Chondrocyte (in vitro differentiated cells): ENCODE data around the gene NTSR2. TPM values are rescaled to one million over a fixed set of nuclear protein-coding genes. Genes with fewer than 3 reads are reported as not detected.
A peak's percentile ranks its signal among the peaks of the same experiment; 100 is the strongest.

ENCODE experiments used
- DNase-seq: peaks from one replicate; pipeline ENCODE4 v3.0.0; 2021; ENCODE audit warnings: mixed read lengths, low spot score
- H3K27ac Mint-ChIP-seq: one replicate; pipeline ENCODE4 v1.8.0; 2021; ENCODE audit warnings: mild to moderate bottlenecking, moderate library complexity, mixed read lengths; ENCODE audit not compliant: unreplicated experiment
- H3K27me3 Mint-ChIP-seq: 2 replicates; pipeline ENCODE4 v1.8.0; 2021; ENCODE audit warnings: low read depth, mixed read lengths
- H3K36me3 Mint-ChIP-seq: 2 replicates; pipeline ENCODE4 v1.8.0; 2021; ENCODE audit warnings: low read depth, mixed read lengths
- H3K4me1 Mint-ChIP-seq: 2 replicates; pipeline ENCODE4 v1.8.0; 2021; ENCODE audit warnings: low read depth, mild to moderate bottlenecking, mixed read lengths
- H3K4me3 Mint-ChIP-seq: one replicate; pipeline ENCODE4 v1.8.0; 2021; ENCODE audit warnings: mild to moderate bottlenecking, moderate library complexity, mixed read lengths; ENCODE audit not compliant: unreplicated experiment
- H3K9me3 Mint-ChIP-seq: 2 replicates; pipeline ENCODE4 v1.8.0; 2021; ENCODE audit warnings: low read depth, mixed read lengths
- total RNA-seq: library from RNA; stranded (reverse); gene quantifications from 3 replicates; pipeline ENCODE4 v1.2.1, GENCODE V29; 2021
- TF ChIP-seq, protein P1 (sequence below): fragments of 200-600 bp; sonication (generic); IDR thresholded peaks from 2 replicates; pipeline ENCODE4 v1.5.0; 2021; ENCODE audit warnings: antibody characterized with exemption, mild to moderate bottlenecking, moderate library complexity

Gene NTSR2
- total RNA-seq, 1 donor from 2014 or later, result not detected

DNA sequence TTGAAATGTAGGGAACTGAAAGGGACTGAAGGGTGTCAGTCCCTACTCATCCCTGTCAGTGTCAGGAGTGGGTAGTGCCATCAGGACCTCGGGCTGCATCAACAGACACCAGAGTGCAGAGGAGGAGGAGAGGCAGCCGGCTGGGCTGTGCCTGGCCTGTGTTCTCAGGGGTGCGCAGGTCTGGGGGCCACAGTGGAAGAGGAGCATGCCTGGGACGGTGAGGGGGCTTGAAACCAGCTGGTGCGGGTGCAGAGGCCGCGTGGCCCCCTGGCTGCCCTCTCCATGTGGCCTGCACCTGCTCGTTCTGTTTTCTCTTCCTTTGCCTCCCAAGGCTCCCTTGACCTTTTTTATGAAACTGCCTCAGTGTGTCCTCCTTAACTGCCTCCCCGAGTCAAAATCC lies 41.3 kb downstream of the NTSR2 start:
- Mint-ChIP-seq H3K27me3 (no peaks in the 10 kb centered on the region), H3K9me3 (peaks cover 6% of the 10 kb centered on the region), H3K4me3 (no peak overlapping the region), H3K36me3 (peaks cover 3% of the 10 kb centered on the region), H3K27ac (no peak overlapping the region), H3K4me1 (no peaks in the 10 kb centered on the region)
- TF ChIP-seq, protein P1, sequence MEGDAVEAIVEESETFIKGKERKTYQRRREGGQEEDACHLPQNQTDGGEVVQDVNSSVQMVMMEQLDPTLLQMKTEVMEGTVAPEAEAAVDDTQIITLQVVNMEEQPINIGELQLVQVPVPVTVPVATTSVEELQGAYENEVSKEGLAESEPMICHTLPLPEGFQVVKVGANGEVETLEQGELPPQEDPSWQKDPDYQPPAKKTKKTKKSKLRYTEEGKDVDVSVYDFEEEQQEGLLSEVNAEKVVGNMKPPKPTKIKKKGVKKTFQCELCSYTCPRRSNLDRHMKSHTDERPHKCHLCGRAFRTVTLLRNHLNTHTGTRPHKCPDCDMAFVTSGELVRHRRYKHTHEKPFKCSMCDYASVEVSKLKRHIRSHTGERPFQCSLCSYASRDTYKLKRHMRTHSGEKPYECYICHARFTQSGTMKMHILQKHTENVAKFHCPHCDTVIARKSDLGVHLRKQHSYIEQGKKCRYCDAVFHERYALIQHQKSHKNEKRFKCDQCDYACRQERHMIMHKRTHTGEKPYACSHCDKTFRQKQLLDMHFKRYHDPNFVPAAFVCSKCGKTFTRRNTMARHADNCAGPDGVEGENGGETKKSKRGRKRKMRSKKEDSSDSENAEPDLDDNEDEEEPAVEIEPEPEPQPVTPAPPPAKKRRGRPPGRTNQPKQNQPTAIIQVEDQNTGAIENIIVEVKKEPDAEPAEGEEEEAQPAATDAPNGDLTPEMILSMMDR, result no peak
- no peak for DNase-seq

DNA sequence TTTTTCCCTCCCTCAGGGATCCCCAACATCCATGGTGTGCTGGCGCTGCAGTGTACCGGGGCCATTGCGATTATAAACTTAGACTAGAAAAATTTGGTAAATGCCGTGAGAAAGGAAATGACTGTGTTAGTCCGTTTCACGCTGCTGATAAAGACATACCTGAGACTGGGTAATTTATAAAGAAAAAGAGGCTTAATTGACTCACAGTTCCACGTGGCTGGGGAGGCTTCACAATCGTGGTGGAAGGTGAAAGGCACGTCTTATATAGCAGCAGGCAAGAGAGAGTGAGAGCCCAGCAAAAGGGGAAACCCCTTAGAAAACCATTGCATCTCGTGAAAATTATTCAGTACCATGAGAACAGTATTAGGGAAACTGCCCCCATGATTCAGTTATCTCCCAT lies 44.3 kb downstream of the NTSR2 start:
- H3K4me1 Mint-ChIP-seq, result no peaks in the 10 kb centered on the region
- H3K4me3 Mint-ChIP-seq, result no peak overlapping the region
- H3K36me3 Mint-ChIP-seq, result peaks cover 3% of the 10 kb centered on the region
- TF ChIP-seq, protein P1, result no peak
- H3K27me3 Mint-ChIP-seq, result no peaks in the 10 kb centered on the region
- DNase-seq, result no peak
- H3K27ac Mint-ChIP-seq, result no peak overlapping the region
- peaks cover 6% of the 10 kb centered on the region for H3K9me3 Mint-ChIP-seq

DNA sequence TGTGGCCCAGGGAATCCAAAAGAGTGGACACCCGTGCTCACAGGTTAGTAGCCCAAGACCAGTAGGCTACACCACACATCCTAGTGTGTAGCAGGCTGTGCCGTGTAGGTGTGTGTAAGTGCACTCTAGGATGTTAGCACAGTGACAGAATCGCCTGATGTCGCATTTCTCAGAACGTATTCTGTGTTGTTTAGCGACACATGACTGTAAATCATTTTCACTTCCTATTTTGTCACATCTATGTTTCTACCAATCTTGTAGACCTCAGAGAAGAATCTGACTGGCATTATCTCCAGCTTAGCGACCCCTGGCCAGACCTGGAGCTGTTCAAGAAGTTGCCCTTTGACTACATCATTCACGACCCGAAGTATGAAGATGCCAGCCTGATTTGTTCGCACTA lies 45.1 kb downstream of the NTSR2 start:
- H3K4me1 Mint-ChIP-seq, result no peaks in the 10 kb centered on the region
- peak; percentile 38 for DNase-seq
- no peak overlapping the region for H3K27ac Mint-ChIP-seq
- H3K9me3 Mint-ChIP-seq, result peaks cover 6% of the 10 kb centered on the region
- TF ChIP-seq, protein P1, result no peak
- H3K36me3 Mint-ChIP-seq, result peaks cover 3% of the 10 kb centered on the region
- no peaks in the 10 kb centered on the region for H3K27me3 Mint-ChIP-seq
- H3K4me3 Mint-ChIP-seq, result no peak overlapping the region

DNA sequence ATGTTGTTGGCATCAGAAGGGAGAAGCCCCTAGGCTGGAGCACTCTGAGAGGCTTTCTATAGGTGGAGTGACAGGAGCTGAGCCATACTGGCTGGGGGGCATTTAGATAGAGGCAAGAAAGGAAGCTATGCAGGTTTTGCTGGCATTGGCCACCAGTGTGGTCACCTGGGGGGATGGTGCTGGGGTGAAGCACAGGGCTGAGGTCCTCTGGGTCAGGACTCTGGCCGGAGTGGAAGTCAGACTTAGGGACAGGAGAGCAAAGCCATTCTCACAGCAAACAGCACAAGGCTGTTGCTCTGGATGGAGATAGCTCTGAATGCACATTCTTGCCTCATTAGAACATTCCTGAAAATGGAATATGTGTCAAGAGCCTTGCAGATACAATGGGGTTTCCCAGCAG lies 47.4 kb downstream of the NTSR2 start:
- TF ChIP-seq, protein P1, result no peak
- peaks cover 3% of the 10 kb centered on the region for H3K36me3 Mint-ChIP-seq
- no peak overlapping the region for H3K4me3 Mint-ChIP-seq
- no peak overlapping the region for H3K27ac Mint-ChIP-seq
- DNase-seq, result no peak
- peaks cover 6% of the 10 kb centered on the region for H3K9me3 Mint-ChIP-seq
- no peaks in the 10 kb centered on the region for H3K27me3 Mint-ChIP-seq
- H3K4me1 Mint-ChIP-seq, result no peaks in the 10 kb centered on the region

DNA sequence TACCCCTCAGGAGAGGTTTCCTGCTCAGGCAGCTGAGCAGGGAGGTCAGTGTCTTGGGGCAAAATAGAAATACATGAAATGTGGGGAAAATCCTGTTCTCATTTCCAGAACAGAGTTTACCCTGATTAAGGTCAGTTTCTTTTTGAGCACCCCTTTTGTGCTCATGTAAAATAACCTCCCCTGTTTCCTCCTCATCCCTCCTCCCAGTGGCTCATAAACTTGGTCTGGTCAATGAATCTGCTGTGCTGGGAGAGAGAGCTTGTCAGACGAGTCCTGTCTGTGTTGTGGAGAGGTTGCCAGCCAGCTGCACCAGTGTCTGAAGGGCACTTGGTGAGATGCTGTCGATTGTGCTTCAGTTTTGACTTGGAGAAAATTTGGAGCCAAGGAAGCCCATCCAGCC lies 48.6 kb downstream of the NTSR2 start:
- no peaks in the 10 kb centered on the region for H3K9me3 Mint-ChIP-seq
- no peaks in the 10 kb centered on the region for H3K4me1 Mint-ChIP-seq
- H3K36me3 Mint-ChIP-seq, result no peaks in the 10 kb centered on the region
- H3K27ac Mint-ChIP-seq, result no peak overlapping the region
- TF ChIP-seq, protein P1, result no peak
- H3K27me3 Mint-ChIP-seq, result peaks cover 2% of the 10 kb centered on the region
- H3K4me3 Mint-ChIP-seq, result no peak overlapping the region
- DNase-seq, result no peak
